T-helper 9 cell (primary cell): ENCODE data around the gene APOD.
"Not testable (repeated sequence)": the region's sequence is repeated elsewhere in the genome, so short reads cannot be mapped to it uniquely, and the experiment has no call there.

Experiments used
- DNase-seq: peaks from one replicate; pipeline ENCODE4 v3.0.0-alpha.2; 2020
- total RNA-seq, 2 donors: gene quantifications; one replicate each; lab custom pipeline; 2026; lab: John Stamatoyannopoulos, UW

The APOD gene
- total RNA-seq: 0 reads per million in 2 donors

- no peak for DNase-seq
Observed at GRCh38 chr3:195583831-195584542, at the start of gene APOD. Gene APOD, minus strand, starts transcription at chr3:195583940. Its CDS starts 4,479 bp downstream, at chr3:195579461.

GRCh38 chr3:195633351-195633750, 49.6 kb upstream of the APOD start:
- DNase-seq: not testable (repeated sequence)

- not testable (repeated sequence) for DNase-seq
Observed at GRCh38 chr3:195632501-195633185, 48.9 kb upstream of the APOD start.

DNA sequence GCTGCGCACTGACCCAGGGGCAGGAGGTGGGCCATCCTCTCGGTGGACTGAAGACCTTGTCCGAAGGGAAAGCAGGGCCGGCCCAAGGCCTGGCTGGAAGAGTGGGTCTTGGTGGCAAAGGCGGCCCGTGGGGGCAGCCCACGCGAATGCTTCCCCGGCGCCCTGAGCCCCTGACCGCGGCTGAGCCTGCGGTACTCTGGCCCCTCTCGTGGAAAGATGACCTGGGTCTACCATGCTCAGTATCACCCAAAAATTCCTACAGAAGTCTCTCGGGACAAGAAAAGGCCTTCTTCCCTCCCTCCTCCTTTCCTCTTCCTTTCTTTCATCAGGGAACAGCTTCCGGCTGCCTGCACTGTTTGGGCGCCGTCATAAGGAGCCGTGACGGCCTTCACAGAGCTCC, 48.3 kb upstream of the APOD start:
- not testable (repeated sequence) for DNase-seq

DNA sequence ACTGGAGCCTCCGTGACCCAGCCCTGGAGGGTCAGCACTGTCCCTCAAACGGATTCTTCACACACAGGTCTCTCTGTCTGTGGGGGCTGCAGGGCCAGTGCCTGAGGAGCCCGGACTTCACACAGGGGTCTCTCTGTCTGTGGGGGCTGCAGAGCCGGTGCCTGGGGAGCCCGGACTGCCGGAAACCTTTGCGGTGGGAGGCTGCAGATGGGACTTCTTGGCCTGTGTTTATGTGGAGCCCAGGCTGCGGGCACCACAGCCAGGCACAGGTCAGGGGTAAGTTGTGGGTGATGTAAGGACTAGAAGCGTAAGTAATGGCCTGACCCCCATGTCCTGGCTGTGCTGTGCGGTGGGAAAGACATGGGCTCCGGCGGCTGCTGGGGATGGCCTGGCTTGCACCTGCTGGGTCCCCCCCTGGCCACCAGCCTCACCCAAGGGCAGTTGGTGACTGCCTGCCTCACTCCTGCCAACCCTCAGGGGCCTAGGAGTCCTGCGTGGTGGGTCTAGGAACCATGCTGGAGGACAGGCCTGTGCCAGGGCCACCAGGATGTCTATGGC, 47.3 kb upstream of the APOD start:
- not testable (repeated sequence) for DNase-seq

DNA sequence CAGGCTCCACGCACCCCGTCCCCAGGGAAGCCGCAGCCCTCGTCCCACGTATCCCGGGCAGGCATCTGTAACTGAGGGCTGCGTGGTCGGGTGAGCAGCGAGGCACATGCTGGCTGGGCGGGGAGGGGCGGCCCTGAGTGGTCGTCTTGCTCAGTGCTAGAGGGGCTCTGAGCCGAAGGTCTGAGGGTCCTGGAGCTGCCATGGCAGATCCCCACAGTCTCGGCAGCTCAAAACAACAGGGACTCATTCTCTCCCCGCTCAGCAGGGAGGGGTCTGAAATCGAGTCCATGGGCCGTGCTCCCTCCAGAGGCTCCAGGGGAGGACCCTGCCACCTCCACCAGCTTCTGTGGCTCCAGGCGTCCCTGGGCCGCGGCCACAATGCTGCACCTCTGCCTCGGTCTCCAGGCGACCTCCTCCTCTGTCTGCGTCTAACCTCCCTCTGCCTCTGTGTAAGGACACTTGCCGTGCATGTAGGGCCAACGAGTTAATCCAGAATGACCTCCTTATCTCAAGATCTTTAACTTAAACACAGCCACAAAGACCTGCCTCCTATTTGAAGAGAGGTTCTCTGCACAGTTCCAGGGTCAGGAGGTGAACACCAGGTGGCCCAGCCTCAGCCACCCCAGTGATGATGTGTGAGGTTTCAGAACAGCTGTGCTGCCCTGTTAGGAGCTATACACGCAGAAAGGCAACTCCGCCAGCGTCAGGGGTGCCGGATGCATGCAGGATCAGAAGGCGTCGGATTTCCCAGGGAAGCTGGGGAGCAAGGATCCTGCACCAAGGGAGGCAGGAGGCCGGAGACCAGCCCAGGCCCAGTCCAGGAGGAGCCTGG, 46.6 kb upstream of the APOD start:
- not testable (repeated sequence) for DNase-seq

DNA sequence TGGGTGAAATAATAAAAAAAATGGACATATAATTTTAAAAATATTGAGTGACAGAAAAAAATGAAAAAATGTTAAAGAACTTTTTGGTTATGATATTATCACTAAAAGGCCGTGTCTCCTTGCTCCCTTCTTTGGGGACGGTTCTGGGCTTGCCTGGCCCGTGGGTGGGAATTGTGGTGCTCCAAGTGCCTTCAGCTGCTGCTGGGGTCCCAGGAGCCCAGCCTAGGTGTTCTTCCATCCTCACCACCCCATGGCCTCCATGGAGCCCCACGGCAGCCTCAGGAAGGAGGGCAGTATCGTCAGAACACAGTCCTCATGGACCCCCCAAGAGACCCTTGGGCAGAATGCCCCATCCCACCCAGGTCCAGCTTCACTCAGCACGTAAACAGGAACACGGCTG, 45.9 kb upstream of the APOD start:
- not testable (repeated sequence) for DNase-seq

DNA sequence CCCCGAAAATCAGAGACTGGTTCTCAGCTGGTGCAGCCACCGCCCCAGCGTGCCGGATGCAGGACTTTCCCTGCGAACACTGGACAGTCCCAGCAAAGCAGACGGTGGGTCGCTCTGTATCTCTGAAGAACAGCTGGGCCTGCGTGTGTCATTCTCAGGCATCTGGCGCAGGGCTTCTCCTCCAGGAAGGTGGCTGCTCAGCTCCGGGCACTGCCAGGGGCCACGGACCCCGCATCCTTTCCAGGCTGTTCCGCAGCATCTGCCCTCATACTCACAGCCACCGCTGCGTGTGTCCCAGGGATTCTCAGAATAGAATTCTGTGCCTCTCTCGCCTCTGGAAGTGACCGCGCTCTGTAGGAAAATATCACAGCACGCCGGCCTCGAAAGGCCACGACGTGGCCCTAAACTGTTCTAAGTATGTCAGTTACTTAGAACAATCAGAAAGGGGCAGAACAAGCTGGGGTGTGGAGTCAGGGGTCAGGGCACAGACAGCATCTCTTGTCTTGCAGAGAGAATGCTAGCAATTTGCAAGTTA, 44.7 kb upstream of the APOD start:
- not testable (repeated sequence) for DNase-seq

DNA sequence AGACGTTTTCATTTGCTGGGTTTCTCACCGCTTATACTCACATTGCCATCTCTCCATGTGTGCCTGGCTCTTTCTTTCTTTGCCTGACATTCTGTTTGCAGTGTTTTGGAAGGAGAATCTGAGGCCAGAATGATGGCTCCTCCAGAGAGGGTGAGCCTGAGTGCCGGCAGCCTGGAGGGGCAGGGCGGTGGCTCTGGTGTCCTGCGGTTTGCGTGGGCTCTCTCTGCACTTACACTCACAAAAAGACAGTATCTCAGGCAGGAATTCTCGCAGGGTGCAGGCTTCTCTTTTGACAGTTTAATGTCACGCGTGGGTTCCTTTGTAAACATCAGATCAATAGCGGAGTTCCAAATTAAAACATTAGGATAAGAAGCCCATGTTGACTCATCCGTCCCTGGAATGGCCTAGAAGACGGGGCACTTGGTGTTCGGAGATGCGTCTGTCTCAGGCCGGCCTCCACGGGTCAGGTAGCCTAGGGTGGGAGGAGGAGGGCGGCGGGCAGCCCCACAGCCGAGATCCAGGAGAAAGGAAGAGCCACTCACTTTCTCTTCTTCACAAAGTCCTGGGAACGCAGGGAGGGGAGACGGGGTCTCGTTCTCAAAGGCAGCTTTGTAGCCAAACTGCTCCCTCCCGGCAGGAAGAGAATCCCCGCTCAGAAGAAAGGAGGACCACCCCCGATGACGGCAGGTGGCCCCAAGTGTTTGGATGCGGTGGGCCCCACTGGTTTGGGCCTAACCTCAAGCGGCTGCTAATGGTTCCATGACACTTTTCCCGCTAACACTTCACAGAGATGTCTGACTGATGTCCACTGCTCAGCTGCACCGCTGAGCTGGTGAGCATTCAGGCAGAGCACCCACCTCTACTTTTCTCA, 44.0 kb upstream of the APOD start:
- not testable (repeated sequence) for DNase-seq

DNA sequence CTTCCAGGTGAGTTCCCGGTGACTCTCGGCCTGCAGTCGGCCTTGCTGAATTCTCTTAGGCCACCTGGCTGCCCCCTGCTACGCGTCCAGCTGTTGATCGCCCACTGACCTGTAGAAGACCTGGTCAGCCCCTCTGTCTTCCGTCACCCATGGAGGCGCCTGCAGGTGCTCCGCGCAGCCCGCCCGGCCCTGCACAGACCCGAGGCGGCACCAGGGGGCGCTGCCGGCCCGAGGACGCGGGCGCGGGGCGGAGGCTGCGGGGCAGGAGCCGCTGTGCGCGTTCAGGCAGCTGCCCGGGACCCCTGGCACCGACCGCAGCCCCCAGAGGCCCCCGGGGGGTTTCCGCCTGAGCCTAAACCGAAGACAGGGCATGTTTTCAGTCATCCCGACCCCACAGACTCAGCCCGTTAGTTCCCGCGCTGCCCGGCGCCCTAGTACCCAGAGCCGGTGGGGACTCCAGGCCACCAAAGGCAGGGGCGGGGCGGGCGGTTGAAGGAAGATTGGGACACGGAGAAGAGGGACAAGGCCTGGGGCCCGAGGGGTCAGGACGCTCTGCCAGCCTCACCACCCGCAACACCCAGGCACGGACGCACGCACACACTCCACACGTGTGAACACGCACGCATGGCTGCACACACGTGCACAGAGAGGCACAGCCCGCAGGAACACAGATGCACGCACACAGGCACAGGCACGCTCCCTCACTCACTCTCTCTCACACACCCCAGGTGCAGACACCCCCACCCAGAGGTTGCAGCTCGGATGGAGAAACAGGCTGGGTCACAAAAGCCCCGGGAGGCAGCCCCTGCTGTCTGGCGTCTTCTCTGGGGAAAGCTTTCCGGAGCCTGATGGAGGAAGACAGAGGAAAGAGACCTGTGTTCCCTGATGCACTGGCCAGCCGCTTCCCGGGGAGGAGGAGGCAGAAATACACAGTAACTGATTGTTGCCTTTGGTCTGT, 41.1 kb upstream of the APOD start:
- not testable (repeated sequence) for DNase-seq

- not testable (repeated sequence) for DNase-seq
Observed at GRCh38 chr3:195624171-195624570, 40.4 kb upstream of the APOD start.

- DNase-seq: not testable (repeated sequence)
Observed at GRCh38 chr3:195623217-195623965, 39.7 kb upstream of the APOD start.

- DNase-seq: not testable (repeated sequence)
Observed at GRCh38 chr3:195622523-195623170, 38.9 kb upstream of the APOD start.

GRCh38 chr3:195622012-195622411, 38.3 kb upstream of the APOD start:
- not testable (repeated sequence) for DNase-seq

GRCh38 chr3:195621095-195621494, 37.4 kb upstream of the APOD start:
- DNase-seq: not testable (repeated sequence)

- not testable (repeated sequence) for DNase-seq
Observed at GRCh38 chr3:195620476-195620875, 36.7 kb upstream of the APOD start.

GRCh38 chr3:195619591-195620369, 36.0 kb upstream of the APOD start:
- not testable (repeated sequence) for DNase-seq
